ENCODE results near the gene PDZK1IP1. TPM values are rescaled to one million over a fixed set of nuclear protein-coding genes. Genes with fewer than 3 reads are reported as not detected.

Gene PDZK1IP1
- total and polyA plus RNA-seq, 2 of the 13 experiments (the other 11 are each of a cell fraction or from before 2014, with no cell fraction given) = 0.24 to 1.6 TPM

DNA sequence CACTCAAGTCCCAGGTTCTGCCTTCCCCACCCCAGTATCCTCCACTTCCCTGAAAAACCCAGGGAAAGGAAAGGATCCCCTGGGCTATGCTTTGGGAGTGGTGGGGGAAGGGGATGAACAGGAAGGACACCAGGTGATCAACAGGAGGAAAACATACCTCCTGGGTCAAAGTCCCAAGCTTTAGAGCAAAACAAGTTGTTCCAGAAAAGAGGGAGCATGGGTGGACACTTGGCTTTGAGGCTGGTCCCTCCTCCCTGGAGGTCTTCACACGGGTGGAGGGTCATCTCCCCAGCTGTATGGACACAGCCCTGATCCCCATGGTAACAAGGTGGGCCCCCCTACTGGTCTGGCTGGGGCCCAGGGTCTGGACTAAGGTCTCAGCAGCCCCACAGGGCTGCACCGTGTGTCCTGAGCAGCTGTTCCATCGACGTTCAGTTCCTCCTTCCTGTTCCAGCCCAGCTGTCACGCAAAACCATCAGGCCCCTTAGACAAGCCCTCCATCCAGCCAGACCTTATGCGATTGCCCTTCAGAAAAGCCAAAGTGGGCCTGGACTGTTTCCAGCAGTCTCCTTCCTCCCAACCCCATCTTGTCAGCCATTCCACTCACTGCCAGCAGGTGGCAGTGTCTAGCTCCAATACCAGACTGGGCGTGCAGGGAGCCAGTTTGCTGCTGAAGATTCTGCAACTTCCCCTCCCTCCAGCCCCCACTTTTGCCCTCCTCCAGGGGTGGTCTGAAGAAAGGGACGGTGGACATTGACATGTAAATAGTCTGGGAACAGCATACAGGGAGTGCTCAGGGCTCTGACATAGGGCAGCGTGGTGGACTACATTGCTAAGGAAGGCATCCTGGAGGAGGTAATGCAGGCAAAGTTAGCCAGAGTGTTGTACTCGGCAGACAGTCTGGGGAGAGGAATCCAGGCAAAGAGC, 2.9 kb upstream of the PDZK1IP1 start (continued):
- TF ChIP-seq, protein P1, sequence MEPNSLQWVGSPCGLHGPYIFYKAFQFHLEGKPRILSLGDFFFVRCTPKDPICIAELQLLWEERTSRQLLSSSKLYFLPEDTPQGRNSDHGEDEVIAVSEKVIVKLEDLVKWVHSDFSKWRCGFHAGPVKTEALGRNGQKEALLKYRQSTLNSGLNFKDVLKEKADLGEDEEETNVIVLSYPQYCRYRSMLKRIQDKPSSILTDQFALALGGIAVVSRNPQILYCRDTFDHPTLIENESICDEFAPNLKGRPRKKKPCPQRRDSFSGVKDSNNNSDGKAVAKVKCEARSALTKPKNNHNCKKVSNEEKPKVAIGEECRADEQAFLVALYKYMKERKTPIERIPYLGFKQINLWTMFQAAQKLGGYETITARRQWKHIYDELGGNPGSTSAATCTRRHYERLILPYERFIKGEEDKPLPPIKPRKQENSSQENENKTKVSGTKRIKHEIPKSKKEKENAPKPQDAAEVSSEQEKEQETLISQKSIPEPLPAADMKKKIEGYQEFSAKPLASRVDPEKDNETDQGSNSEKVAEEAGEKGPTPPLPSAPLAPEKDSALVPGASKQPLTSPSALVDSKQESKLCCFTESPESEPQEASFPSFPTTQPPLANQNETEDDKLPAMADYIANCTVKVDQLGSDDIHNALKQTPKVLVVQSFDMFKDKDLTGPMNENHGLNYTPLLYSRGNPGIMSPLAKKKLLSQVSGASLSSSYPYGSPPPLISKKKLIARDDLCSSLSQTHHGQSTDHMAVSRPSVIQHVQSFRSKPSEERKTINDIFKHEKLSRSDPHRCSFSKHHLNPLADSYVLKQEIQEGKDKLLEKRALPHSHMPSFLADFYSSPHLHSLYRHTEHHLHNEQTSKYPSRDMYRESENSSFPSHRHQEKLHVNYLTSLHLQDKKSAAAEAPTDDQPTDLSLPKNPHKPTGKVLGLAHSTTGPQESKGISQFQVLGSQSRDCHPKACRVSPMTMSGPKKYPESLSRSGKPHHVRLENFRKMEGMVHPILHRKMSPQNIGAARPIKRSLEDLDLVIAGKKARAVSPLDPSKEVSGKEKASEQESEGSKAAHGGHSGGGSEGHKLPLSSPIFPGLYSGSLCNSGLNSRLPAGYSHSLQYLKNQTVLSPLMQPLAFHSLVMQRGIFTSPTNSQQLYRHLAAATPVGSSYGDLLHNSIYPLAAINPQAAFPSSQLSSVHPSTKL (CRISPR knock-in tag; IDR thresholded peaks at IDR 0.05) = peak; percentile 40; the same call in 1 of the 2 replicates
- TF ChIP-seq HNF4G (IDR thresholded peaks at IDR 0.05; ENCODE audit: borderline replicate concordance, low read depth, low read length) = peak; percentile 73
- peak; percentile 93 for TF ChIP-seq HNF4G (CRISPR knock-in tag; IDR thresholded peaks at IDR 0.05; ENCODE audit: borderline replicate concordance, low read depth)
- TF ChIP-seq, protein P2, sequence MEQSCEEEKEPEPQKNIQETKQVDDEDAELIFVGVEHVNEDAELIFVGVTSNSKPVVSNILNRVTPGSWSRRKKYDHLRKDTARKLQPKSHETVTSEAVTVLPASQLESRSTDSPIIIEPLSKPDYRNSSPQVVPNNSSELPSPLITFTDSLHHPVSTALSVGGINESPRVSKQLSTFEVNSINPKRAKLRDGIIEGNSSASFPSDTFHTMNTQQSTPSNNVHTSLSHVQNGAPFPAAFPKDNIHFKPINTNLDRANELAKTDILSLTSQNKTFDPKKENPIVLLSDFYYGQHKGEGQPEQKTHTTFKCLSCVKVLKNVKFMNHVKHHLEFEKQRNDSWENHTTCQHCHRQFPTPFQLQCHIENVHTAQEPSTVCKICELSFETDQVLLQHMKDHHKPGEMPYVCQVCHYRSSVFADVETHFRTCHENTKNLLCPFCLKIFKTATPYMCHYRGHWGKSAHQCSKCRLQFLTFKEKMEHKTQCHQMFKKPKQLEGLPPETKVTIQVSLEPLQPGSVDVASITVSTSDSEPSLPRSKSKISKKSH (CRISPR knock-in tag; IDR thresholded peaks at IDR 0.05; ENCODE audit: borderline replicate concordance) = peak; percentile 80; the same call in 1 of the 2 replicates
- TF ChIP-seq NRL (CRISPR knock-in tag; IDR thresholded peaks at IDR 0.05; ENCODE audit: borderline replicate concordance) = 0 out of 2 replicates have a peak, but pooled peaks have one; percentile 43
- no peak; the same call in 1 of the 2 replicates for TF ChIP-seq TBX2 (CRISPR knock-in tag; IDR thresholded peaks at IDR 0.05; ENCODE audit: borderline replicate concordance)
- TF ChIP-seq SRSF9 (IDR thresholded peaks at IDR 0.05; ENCODE audit: borderline replicate concordance, insufficient read depth, low read depth, low read length, poor library complexity, severe bottlenecking) = no peak
- no peak for TF ChIP-seq ZNF468 (CRISPR knock-in tag; IDR thresholded peaks at IDR 0.05)
- TF ChIP-seq SOX5 (CRISPR knock-in tag; IDR thresholded peaks at IDR 0.05; ENCODE audit: borderline replicate concordance) = no peak; the same call in none of the 2 replicates
- no peak for TF ChIP-seq MAF1 (CRISPR knock-in tag; IDR thresholded peaks at IDR 0.05; ENCODE audit: borderline replicate concordance)
- TF ChIP-seq ZFP41 (CRISPR knock-in tag; IDR thresholded peaks at IDR 0.05; ENCODE audit: borderline replicate concordance) = no peak
- TF ChIP-seq ATF7 (IDR thresholded peaks at IDR 0.05) = no peak
- no peak for TF ChIP-seq ATF7 (CRISPR knock-in tag; IDR thresholded peaks at IDR 0.05)
- TF ChIP-seq HMGA1 (CRISPR knock-in tag; conservative IDR thresholded peaks at IDR 0.05) = no peak
- peak; percentile 65 for TF ChIP-seq CBX1 (IDR thresholded peaks at IDR 0.05; ENCODE audit: low read depth)
- TF ChIP-seq, protein P3, sequence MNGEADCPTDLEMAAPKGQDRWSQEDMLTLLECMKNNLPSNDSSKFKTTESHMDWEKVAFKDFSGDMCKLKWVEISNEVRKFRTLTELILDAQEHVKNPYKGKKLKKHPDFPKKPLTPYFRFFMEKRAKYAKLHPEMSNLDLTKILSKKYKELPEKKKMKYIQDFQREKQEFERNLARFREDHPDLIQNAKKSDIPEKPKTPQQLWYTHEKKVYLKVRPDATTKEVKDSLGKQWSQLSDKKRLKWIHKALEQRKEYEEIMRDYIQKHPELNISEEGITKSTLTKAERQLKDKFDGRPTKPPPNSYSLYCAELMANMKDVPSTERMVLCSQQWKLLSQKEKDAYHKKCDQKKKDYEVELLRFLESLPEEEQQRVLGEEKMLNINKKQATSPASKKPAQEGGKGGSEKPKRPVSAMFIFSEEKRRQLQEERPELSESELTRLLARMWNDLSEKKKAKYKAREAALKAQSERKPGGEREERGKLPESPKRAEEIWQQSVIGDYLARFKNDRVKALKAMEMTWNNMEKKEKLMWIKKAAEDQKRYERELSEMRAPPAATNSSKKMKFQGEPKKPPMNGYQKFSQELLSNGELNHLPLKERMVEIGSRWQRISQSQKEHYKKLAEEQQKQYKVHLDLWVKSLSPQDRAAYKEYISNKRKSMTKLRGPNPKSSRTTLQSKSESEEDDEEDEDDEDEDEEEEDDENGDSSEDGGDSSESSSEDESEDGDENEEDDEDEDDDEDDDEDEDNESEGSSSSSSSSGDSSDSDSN (CRISPR knock-in tag; IDR thresholded peaks at IDR 0.05) = peak; percentile 17; the same call in 1 of the 2 replicates
- TF ChIP-seq KDM1A (CRISPR knock-in tag; IDR thresholded peaks at IDR 0.05) = no peak
- no peak; the same call in 1 of the 2 replicates for TF ChIP-seq TGIF2 (CRISPR knock-in tag; IDR thresholded peaks at IDR 0.05)
- TF ChIP-seq, protein P4, sequence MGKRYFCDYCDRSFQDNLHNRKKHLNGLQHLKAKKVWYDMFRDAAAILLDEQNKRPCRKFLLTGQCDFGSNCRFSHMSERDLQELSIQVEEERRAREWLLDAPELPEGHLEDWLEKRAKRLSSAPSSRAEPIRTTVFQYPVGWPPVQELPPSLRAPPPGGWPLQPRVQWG (CRISPR knock-in tag; IDR thresholded peaks at IDR 0.05; ENCODE audit: borderline replicate concordance, low read depth) = no peak

Data from HepG2 (cell line).